Lower leg skin (tissue), 3 donors: Measurements from ENCODE around the gene ANKRD13B.

Source experiments
- POLR2A ChIP-seq, 2 donors: fragments of 450-650 bp; IDR thresholded peaks; one replicate each; pipeline ENCODE4 v1.6.1; 2016 to 2017; ENCODE audit warnings: antibody characterized with exemption in 2 of 2, mild to moderate bottlenecking in 1 of 2, moderate library complexity in 1 of 2
- TF ChIP-seq, protein P1 (sequence below), 3 donors: fragments of 450-650 bp; IDR thresholded peaks; one replicate each; pipeline ENCODE4 v1.5.1; 2016; ENCODE audit warnings: antibody characterized with exemption in 3 of 3, mild to moderate bottlenecking in 3 of 3, moderate library complexity in 2 of 3

DNA sequence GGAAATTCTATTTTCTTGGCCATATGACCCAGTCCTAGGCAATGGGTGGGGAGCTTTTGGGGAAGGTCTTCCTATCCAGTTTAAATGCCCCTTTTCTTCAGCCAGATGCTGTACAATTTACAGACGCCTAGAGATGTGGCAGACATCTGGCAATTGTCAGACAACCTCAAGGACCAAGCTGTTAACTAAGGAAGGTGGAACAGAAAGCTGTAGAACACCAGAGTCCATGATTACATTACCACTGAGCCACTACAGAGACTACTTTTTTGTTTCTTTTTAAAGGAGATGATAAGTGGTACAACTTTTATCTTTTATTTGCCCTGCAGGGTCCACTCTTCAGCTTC, 50.9 kb downstream of the ANKRD13B start:
- no peak for TF ChIP-seq POLR2A (IDR thresholded peaks at IDR 0.05)
- TF ChIP-seq, protein P1, sequence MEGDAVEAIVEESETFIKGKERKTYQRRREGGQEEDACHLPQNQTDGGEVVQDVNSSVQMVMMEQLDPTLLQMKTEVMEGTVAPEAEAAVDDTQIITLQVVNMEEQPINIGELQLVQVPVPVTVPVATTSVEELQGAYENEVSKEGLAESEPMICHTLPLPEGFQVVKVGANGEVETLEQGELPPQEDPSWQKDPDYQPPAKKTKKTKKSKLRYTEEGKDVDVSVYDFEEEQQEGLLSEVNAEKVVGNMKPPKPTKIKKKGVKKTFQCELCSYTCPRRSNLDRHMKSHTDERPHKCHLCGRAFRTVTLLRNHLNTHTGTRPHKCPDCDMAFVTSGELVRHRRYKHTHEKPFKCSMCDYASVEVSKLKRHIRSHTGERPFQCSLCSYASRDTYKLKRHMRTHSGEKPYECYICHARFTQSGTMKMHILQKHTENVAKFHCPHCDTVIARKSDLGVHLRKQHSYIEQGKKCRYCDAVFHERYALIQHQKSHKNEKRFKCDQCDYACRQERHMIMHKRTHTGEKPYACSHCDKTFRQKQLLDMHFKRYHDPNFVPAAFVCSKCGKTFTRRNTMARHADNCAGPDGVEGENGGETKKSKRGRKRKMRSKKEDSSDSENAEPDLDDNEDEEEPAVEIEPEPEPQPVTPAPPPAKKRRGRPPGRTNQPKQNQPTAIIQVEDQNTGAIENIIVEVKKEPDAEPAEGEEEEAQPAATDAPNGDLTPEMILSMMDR (IDR thresholded peaks at IDR 0.05) = no peak
